ENCODE results near the gene SHE. TPM values are rescaled to one million over a fixed set of nuclear protein-coding genes. Genes with fewer than 3 reads are reported as not detected.
"Not testable (repeated sequence)": the region's sequence is repeated elsewhere in the genome, so short reads cannot be mapped to it uniquely, and the experiment has no call there.

Gene SHE
- 10 to 100 TPM; 13.5 to 21.4 TPM for total RNA-seq
- long read RNA-seq, full-length matches to known transcripts, result 6 of 22 reads
- long read RNA-seq, partial matches to known transcripts, result 2 of 22 reads
- long read RNA-seq, other reads (novel, unspliced or antisense), result 14 of 22 reads

DNA sequence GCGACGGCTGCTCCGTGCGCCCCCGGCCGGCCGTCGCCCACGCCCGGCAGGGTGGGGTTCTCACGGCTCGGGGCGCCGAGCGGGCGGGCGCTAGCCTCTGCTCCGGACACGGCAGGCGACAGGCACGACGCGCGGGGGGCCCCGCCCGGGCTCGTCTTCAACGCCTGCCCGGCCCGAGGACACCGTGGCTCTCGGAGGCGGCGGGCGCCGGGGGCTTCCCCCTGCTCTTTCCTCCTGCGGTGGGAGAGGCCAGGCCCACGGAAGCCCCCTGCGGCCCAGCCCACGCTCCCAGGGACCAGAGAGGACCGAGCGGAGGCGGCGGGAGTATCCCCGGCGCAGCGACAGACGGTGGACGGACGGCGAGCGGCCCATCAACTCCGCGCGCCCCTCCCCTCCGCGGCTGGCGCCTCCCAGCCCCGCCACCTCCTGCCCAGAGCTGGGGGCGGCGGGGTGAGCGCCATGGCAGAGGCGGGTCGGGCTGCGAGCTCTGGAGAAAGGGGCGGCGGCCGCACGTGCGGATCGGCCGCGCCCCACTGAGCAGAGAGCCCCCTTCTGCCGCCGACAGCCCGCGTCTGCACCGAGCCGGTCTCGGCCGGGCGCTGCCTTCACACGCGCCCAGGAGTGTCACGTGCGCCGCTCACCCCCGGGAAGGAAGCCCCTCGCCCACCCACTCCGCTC lies at the start of gene SHE, which contains the start of gene TDRD10:
TSS of gene SHE (minus strand) at position 347 of the 678 bp plus-strand sequence. CDS start 386 bp downstream, outside the sequence.
TSS of gene TDRD10 (plus strand) at position 154 of the 678 bp plus-strand sequence. CDS start 4,685 bp downstream, outside the sequence.
- peak; percentile 76 for DNase-seq
- peak; percentile 80 to 83 for ATAC-seq
- intact Hi-C loops (cut with DNase I), result no loop called here

GRCh38 chr1:154551474-154551873 lies 49.3 kb upstream of the SHE start:
- ATAC-seq (no peak), DNase-seq (no peak)
- intact Hi-C loops (cut with DNase I), result loop anchor here in 1 of 2 donors (5.0 kb wide), 1 partner anchor 74 kb away; no protein-coding TSS in a partner anchor

GRCh38 chr1:154550657-154551056 lies 48.4 kb upstream of the SHE start:
- DNase-seq, result no peak
- intact Hi-C loops (cut with DNase I), result loop anchor here in 1 of 2 donors (5.0 kb wide), 1 partner anchor 73 kb away; no protein-coding TSS in a partner anchor
- no peak for ATAC-seq

GRCh38 chr1:154550070-154550469 lies 47.9 kb upstream of the SHE start:
- intact Hi-C loops (cut with DNase I), result loop anchor here in 1 of 2 donors (5.0 kb wide), 1 partner anchor 73 kb away; no protein-coding TSS in a partner anchor
- ATAC-seq (no peak), DNase-seq (no peak)

DNA sequence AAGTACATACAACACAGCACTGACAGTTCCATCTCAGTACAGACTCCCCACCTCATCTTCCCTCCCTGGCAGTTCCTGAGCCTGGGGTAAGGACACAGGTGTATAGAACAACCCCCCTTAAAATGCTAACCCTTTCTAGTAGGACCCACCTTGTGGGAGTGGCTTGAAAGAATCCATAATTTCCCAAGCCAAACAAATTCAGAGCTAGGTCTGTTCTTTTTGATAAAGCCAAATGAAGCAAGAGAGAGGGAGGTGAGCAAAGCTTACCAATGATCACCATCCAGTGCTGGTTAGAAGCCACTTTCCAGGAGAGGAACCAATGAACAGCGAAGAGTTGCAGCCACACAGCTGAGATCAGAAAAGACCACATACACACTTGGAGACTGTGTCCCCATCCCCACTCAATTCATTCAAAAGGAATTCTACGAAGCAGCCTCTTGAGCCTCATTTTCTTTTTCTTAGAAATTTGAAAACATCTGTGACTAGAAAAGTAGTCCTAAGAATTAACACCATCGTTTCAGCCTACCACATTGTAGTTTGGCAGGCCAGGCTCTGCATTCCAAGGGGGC lies 47.1 kb upstream of the SHE start:
- no peak for ATAC-seq
- intact Hi-C loops (cut with DNase I), result loop anchor here in 1 of 2 donors (2.0 kb wide), 1 partner anchor 68 kb away; no protein-coding TSS in a partner anchor
- no peak for DNase-seq

- intact Hi-C loops (cut with DNase I), result loop anchor here in 1 of 2 donors (2.0 kb wide), 1 partner anchor 67 kb away; no protein-coding TSS in a partner anchor
- no peak for DNase-seq
- peak; percentile 60 to 62 for ATAC-seq
Observed at GRCh38 chr1:154548028-154548427, 45.8 kb upstream of the SHE start.

DNA sequence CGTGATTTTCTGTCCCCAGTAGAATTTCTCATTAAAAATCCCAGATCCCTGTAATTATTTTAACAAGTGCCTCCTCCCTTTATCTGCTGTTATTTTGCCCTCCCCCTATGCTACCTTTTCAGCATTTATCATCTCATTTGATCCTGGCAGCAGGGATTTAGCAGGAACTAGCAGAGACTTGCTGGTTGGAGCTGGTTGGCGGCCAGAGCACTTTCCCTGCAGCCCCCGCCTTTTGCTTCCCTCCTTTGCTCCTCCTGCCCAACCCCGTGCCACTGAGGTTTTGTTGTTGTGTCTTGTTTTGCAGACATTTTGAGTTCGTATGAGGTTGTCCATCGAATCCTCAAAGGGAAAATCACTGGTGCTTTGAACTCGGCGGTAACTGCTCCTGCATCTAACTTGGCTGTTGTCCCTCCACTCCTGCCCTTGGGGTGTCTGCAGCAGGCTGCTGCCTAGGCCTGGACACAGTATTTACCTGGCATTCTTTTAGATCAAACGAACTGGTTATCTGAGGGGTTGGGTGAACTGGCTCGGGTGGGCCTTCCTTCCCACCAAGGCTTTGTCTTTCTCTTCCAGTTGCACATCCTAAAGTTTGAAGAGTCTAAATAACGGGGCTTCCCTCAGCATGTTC lies 45.0 kb upstream of the SHE start:
- no peak for ATAC-seq
- intact Hi-C loops (cut with DNase I), result no loop called here

DNA sequence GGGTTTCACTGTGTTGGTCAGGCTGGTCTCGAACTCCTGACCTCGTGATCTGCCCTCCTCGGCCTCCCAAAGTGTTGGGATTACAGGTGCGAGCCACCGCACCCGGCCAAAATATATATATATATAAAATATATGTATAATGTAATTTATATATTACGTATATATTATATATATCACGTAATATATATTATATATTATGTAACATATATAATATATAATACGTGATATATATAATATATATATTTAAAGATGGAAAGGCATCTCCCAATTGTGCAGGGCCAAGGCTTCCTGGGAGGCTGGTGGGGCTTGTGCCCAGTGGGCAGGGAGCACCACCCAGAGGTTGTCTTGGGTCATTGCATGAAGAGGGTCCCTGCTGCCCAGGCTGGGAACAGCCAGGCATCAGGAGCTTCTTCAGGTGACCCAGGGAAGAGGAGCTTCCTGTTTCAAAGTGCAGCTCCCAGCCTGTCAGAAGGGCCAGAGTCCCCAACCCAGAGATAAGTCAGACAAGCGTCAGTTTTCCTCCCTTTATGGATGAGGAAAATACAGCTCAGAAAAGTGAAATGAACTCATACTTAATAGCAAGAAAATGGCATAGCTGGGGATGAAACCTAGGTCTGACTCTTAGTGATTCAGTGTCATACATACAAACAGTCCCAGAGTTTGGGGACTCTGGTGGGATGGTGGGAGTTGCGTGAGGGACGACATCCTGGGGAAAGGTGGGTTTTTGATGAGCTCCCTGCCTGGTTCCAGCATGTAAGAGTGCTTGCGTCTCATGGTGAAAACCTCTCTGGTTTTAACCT lies 44.3 kb upstream of the SHE start:
- DNase-seq (peak; percentile 65), ATAC-seq (peak; percentile 58 to 79)
- intact Hi-C loops (cut with DNase I), result no loop called here

More for the DNA sequence above, 45.0 kb upstream of the SHE start:
- DNase-seq, result no peak

DNA sequence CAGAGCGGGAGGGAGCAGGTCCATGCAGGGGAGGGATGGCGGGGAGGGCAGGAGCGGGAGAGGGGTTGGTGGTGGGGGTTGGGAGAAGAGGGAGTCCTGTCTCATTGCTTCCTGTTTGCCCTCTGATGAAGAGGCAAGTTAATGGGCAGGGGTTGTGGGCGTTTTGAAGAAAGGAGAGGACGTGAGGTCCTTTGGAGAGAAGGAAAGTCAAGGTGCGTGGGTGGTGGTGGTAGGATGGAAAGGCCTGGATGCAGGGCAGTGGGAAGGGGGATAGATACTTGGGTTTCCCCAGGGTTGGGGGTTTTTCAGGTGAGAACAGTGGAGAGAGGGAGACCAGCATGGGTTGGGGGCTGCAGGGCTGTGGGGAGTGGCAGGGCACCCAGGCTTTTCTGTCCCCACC lies 39.0 kb upstream of the SHE start:
- intact Hi-C loops (cut with DNase I), result no loop called here
- no peak for DNase-seq
- ATAC-seq, result no peak

DNA sequence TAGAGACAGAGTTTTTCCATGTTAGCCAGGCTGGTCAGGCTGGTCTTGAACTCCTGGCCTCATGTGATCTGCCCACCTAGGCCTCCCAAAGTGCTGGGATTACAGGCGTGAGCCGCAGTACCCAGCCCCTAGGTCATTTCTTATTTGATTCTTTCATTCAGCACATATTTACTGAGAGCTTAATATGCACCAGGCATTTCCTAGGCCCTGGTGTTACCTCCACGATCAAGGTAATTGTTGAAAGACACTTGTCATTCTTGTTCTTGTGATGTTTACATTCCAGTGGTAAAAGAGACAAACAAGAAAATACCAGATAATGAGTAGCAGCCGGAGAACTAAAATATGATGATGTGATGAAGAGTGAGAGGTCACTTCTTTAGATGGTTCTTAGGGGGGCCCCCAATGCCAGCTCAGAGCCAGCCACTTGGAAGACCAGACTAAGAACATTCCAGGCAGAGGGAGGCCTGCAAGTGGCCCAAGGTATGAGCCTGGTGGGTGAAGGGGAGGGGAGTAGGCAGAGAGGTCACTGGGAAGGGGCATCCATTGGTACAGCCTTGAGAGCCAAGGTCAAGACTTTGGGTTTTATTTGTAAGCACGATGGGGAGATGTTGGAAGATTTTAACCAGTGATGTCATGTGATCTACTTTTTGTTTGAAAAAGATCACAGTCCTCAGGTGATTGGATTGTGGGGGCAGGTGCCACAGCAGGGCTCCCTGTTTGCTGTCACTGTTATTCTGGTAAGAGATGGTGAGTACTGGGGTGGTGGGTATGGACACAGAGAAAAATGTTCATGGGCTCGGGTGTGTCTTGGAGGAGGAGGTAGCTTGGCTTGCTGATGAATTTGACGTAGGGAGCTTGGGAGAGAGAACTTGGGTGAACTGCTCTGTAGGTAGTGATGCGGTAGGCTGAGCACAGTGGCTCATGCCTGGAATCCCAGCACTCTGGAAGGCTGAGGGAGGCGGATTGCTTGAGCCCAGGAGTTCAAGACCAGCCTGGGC lies 37.6 kb upstream of the SHE start:
- no peak for DNase-seq
- intact Hi-C loops (cut with DNase I), result no loop called here
- no peak for ATAC-seq

DNA sequence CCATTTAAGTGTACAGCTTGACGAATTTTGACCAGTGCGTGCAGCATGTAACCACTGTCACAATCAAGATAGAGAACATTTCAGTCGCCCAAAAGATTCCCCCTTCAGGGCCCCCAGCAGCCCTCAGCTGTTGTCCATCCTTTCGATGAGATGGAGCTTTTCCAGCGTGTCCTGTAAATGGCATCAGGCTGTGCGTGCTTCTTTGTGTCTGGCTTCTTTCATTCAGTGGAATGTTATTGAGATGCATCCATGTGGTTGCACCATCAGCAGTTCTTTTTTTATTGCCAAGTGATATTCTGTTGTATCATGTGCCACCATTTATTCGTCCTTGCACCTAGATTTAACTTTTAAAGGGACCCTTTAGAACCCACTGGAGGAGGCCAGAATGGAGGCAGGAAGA lies 34.4 kb upstream of the SHE start:
- ATAC-seq, result no peak
- intact Hi-C loops (cut with DNase I), result no loop called here

GRCh38 chr1:154533952-154534844 lies 32.0 kb upstream of the SHE start:
- intact Hi-C loops (cut with DNase I), result no loop called here
- DNase-seq (no peak), ATAC-seq (no peak)

More for the DNA sequence above, 34.4 kb upstream of the SHE start:
- no peak for DNase-seq

DNA sequence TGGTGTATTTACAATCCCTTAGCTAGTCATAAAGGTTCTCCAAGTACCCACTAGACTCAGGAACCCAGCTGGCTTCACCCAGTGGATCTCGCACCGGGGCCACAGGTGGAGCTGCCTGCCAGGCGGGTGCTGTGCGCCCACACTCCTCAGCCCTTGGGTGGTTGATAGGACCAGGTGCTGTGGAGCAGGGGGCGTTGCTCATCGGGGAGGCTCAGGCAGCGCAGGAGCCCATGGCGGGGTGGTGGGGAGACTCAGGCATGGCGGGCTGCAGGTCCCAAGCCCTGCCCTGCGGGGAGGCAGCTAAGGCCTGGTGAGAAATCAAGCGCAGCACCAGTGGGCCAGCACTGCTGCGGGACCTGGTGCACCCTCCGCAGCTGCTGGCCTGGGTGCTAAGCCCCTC lies 29.7 kb upstream of the SHE start:
- ATAC-seq; DNase-seq; intact Hi-C loops (cut with DNase I): not testable (repeated sequence)

- intact Hi-C loops (cut with DNase I), result no loop called here
- ATAC-seq (no peak), DNase-seq (no peak)
Observed at GRCh38 chr1:154529308-154529707, 27.1 kb upstream of the SHE start.

GRCh38 chr1:154527192-154527591 lies 25.0 kb upstream of the SHE start:
- intact Hi-C loops (cut with DNase I), result no loop called here
- DNase-seq, result no peak
- ATAC-seq, result no peak

GRCh38 chr1:154524881-154525280 lies 22.7 kb upstream of the SHE start:
- ATAC-seq, result no peak
- DNase-seq, result no peak
- intact Hi-C loops (cut with DNase I), result no loop called here

- DNase-seq, result no peak
- intact Hi-C loops (cut with DNase I), result no loop called here
- no peak for ATAC-seq
Observed at GRCh38 chr1:154521695-154522094, 19.5 kb upstream of the SHE start.
